Bronchial epithelial cell (primary cell): ENCODE measurements around the gene BICRA. TPM values are rescaled to one million over a fixed set of nuclear protein-coding genes. Genes with fewer than 3 reads are reported as not detected.

ENCODE experiments used
- DNase-seq: peaks from one replicate; pipeline ENCODE4 v3.0.0-alpha.2; 2010; ENCODE audit warnings: low read depth
- FAIRE-seq: peaks from 2 replicates; lab custom pipeline; 2011; peaks lifted over from hg19 to GRCh38; lab: Jason Lieb, UNC
- H3K27me3 ChIP-seq: 2 replicates; pipeline ENCODE4 v1.5.1; 2011; ENCODE audit warnings: low read length; ENCODE audit not compliant: control insufficient read depth, insufficient read depth
- H3K36me3 ChIP-seq: 2 replicates; pipeline ENCODE4 v1.5.1; 2011; ENCODE audit warnings: low read length; ENCODE audit not compliant: control insufficient read depth, insufficient read depth
- H3K4me3 ChIP-seq: 2 replicates; pipeline ENCODE4 v1.5.1; 2011; ENCODE audit warnings: mild to moderate bottlenecking, low read depth, low read length, control low read depth
- total RNA-seq: library from RNA; depleted of rRNA; stranded (reverse); fragments of >200 nt; gene quantifications from 2 replicates; pipeline ENCODE4 v1.2.1, GENCODE V29; 2014
- TF ChIP-seq, protein P1 (sequence below): IDR thresholded peaks from 2 replicates; pipeline ENCODE4 v1.5.1; 2011; ENCODE audit warnings: mild to moderate bottlenecking, moderate library complexity, low read length, control low read depth, inconsistent platforms; ENCODE audit not compliant: insufficient read depth, severe bottlenecking

The BICRA gene
- total RNA-seq, 1 donor from 2014 or later = 4.5 TPM

DNA sequence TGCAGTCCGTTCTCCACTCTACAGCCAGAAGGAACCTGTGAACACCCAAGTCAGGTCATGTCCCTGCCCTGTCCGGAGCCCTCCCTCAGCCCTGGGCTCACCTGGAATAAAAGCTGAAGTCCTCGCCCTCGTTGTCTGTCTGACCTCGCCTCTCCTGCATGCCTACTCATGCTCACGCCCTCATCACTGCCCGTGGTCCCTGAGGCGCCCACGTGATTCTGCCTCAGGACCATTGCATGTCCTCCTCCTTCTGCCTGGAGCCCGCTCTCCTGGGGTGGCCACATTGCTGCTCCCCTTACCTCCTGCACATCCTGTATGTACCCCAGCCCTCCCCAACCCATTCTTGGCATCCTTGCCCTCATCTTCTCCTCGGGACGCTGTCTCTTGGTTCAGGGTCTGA, 42.2 kb downstream of the BICRA start:
- TF ChIP-seq, protein P1, sequence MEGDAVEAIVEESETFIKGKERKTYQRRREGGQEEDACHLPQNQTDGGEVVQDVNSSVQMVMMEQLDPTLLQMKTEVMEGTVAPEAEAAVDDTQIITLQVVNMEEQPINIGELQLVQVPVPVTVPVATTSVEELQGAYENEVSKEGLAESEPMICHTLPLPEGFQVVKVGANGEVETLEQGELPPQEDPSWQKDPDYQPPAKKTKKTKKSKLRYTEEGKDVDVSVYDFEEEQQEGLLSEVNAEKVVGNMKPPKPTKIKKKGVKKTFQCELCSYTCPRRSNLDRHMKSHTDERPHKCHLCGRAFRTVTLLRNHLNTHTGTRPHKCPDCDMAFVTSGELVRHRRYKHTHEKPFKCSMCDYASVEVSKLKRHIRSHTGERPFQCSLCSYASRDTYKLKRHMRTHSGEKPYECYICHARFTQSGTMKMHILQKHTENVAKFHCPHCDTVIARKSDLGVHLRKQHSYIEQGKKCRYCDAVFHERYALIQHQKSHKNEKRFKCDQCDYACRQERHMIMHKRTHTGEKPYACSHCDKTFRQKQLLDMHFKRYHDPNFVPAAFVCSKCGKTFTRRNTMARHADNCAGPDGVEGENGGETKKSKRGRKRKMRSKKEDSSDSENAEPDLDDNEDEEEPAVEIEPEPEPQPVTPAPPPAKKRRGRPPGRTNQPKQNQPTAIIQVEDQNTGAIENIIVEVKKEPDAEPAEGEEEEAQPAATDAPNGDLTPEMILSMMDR = no peak
- FAIRE-seq = no peak

DNA sequence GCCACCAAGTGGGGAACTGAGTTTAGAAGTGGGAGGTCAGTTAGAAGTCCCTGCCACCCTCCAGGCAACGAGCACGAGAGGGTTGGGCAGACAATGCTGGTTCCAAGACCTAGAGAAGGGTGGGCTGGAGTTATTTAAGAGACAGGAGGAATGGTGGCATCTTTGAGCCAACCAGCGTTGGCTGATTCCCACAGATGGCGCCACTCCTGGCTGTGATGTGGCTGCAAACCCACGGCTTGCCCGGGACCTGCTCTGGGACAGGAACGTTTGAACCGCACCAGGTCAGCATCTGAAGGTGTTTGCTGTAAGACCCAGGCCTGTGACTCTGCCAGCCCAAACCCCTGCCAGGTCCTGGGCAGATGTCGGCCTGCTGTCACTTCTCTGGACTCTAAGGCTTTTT, 42.8 kb downstream of the BICRA start:
- no peaks in the 10 kb centered on the region for H3K27me3 ChIP-seq
- no peak for DNase-seq
- no peak overlapping the region for H3K4me3 ChIP-seq
- no peak for FAIRE-seq
- H3K36me3 ChIP-seq = peaks cover 10% of the 10 kb centered on the region
- TF ChIP-seq, protein P1 = no peak

More for the DNA sequence above, 42.2 kb downstream of the BICRA start:
- H3K4me3 ChIP-seq = no peak overlapping the region
- DNase-seq = no peak
- peaks cover 10% of the 10 kb centered on the region for H3K36me3 ChIP-seq
- no peaks in the 10 kb centered on the region for H3K27me3 ChIP-seq

DNA sequence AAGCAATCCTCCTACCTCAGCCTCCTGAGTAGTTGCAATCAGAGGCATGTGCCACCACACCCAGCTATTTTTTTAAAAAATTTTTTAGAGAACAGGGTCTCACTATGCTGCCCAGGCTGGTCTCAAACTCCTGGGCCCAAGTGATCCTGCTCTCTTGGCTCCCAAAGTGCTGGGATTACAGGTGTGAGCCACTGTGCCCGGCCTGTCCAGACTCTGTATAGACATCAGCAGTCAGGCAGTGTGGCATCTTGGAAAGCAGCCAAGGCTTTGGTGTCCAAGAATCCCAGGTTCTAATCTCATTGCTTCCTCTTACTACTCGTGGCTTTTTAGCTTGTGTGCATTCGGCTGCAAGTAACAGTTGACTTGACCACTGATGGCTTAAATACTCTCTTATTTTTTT, 43.4 kb downstream of the BICRA start:
- no peak for FAIRE-seq
- TF ChIP-seq, protein P1 = no peak
- no peak for DNase-seq
- no peaks in the 10 kb centered on the region for H3K27me3 ChIP-seq
- H3K4me3 ChIP-seq = no peak overlapping the region
- H3K36me3 ChIP-seq = peaks cover 9% of the 10 kb centered on the region

- FAIRE-seq = no peak
- H3K36me3 ChIP-seq = peaks cover 11% of the 10 kb centered on the region
- H3K4me3 ChIP-seq = no peak overlapping the region
- TF ChIP-seq, protein P1 = no peak
- H3K27me3 ChIP-seq = no peaks in the 10 kb centered on the region
- no peak for DNase-seq
These were observed 44.9 kb downstream of the BICRA start for GRCh38 chr19:47653856-47654255.

GRCh38 chr19:47657719-47658118, 48.8 kb downstream of the BICRA start:
- FAIRE-seq = no peak
- TF ChIP-seq, protein P1 = no peak
- DNase-seq = no peak
- no peak overlapping the region for H3K4me3 ChIP-seq
- H3K36me3 ChIP-seq = peaks cover 5% of the 10 kb centered on the region
- H3K27me3 ChIP-seq = no peaks in the 10 kb centered on the region

GRCh38 chr19:47658431-47659348, 49.8 kb downstream of the BICRA start:
- H3K4me3 ChIP-seq = no peak overlapping the region
- FAIRE-seq (no peak), DNase-seq (no peak)
- peaks cover 5% of the 10 kb centered on the region for H3K36me3 ChIP-seq
- H3K27me3 ChIP-seq = no peaks in the 10 kb centered on the region
- TF ChIP-seq, protein P1 = no peak
